Mucosa of gallbladder (tissue), 1 donor: ENCODE data around the gene N4BP3. TPM values are rescaled to one million over a fixed set of nuclear protein-coding genes. Genes with fewer than 3 reads are reported as not detected.
A peak's percentile ranks its signal among the peaks of the same experiment; 100 is the strongest.

Experiments used
- DNase-seq: peaks from one replicate; pipeline ENCODE4 v3.0.0-alpha.2; 2020; ENCODE audit warnings: low spot score
- total RNA-seq: library from RNA; stranded (reverse); gene quantifications from one replicate; pipeline ENCODE4 v1.2.1, GENCODE V29; 2021
- donor health status: DM: no; HTN: no; CAD: no.

N4BP3 gene
- total RNA-seq, 1 donor from 2014 or later: 1.2 TPM

GRCh38 chr5:178147406-178147805 is 34.1 kb downstream of the N4BP3 start:
- DNase-seq: no peak

- no peak for DNase-seq
These were observed 36.0 kb downstream of the N4BP3 start for GRCh38 chr5:178149199-178149932.

- DNase-seq: no peak
These were observed 37.8 kb downstream of the N4BP3 start for GRCh38 chr5:178150977-178151734.

GRCh38 chr5:178152491-178153444 is 39.4 kb downstream of the N4BP3 start:
- DNase-seq: no peak

GRCh38 chr5:178153530-178154340 is 40.4 kb downstream of the N4BP3 start, which contains the start of gene NHP2:
NHP2 (minus strand) TSS chr5:178153885; CDS start chr5:178153817, 68 bp downstream.
- peak; percentile 99 for DNase-seq

- no peak for DNase-seq
These were observed 41.7 kb downstream of the N4BP3 start for GRCh38 chr5:178155065-178155464.

GRCh38 chr5:178160176-178160575 is 46.8 kb downstream of the N4BP3 start:
- DNase-seq: no peak

GRCh38 chr5:178162481-178162880 is 49.1 kb downstream of the N4BP3 start:
- no peak for DNase-seq

GRCh38 chr5:178163772-178164735 is 50.7 kb downstream of the N4BP3 start:
- peak; percentile 77 for DNase-seq

- no peak for DNase-seq
These were observed 52.2 kb downstream of the N4BP3 start for GRCh38 chr5:178165581-178165980.

GRCh38 chr5:178170455-178170854 is 57.1 kb downstream of the N4BP3 start:
- no peak for DNase-seq

GRCh38 chr5:178174456-178174855 is 61.1 kb downstream of the N4BP3 start:
- DNase-seq: no peak

Other genes starting within 250 kb of the N4BP3 start
- gene PROP1, start 117.3 kb upstream of the N4BP3 start, total RNA-seq: not detected
- gene RMND5B, start 17.5 kb downstream of the N4BP3 start, total RNA-seq: 43.7 TPM
- 69.4 TPM for gene NHP2, start 40.4 kb downstream of the N4BP3 start, total RNA-seq
- not detected for gene GMCL2, start 73.8 kb downstream of the N4BP3 start, total RNA-seq
- 110 TPM for gene HNRNPAB, start 91.0 kb downstream of the N4BP3 start, total RNA-seq
- 95.4 TPM for gene PHYKPL, start 119.3 kb downstream of the N4BP3 start, total RNA-seq